Tracheal epithelial cell (primary cell): Measurements from ENCODE around the gene MRGPRX4. TPM values are rescaled to one million over a fixed set of nuclear protein-coding genes. Genes with fewer than 3 reads are reported as not detected.

Experiments used
- total RNA-seq: library from RNA; depleted of rRNA; stranded (reverse); fragments of >200 nt; gene quantifications from 2 replicates; pipeline ENCODE4 v1.2.1, GENCODE V29; 2014

Gene MRGPRX4
- not detected in 2 replicates for total RNA-seq

DNA sequence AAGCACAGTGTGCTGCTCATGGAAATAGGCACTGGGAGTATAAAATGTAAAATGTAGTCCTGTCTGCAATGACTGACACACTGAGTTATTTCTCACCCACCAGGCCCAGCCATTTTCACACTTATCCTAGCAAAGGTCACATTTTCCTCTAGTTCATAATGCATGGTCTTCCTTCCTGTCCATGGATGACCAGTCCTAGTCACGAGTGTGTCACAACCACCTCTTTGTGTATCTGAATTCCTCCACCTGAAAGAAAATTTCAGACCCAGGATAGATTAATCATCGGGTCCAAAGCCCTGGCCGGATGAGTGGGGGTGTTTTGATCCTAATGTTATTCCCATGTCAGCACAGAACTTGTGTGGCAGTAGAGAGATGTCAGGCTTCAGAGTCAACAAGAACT lies at the start of gene MRGPRX4:
MRGPRX4 (plus strand) TSS at position 172 of the 400 bp plus-strand sequence. CDS start 420 bp downstream, outside the sequence.

GRCh38 chr11:18132341-18132740 lies 40.3 kb upstream of the MRGPRX4 start, which contains the start of gene MRGPRX3:
Gene MRGPRX3 (plus strand): TSS chr11:18132571. CDS start chr11:18137203, 4,632 bp downstream.

Other genes with a start within 250 kb of the MRGPRX4 start
- 25.3 and 26.2 TPM in 2 replicates for gene SERGEF, start 159.8 kb upstream of the MRGPRX4 start, total RNA-seq
- under 0.01 TPM in 2 replicates for gene TPH1, start 126.6 kb upstream of the MRGPRX4 start, total RNA-seq
- gene SAAL1, start 66.8 kb upstream of the MRGPRX4 start, total RNA-seq, result 13.0 and 15.3 TPM in 2 replicates
- 2.4 TPM in 1 of 2 replicates, not detected in the other for gene MRGPRX3, start 40.3 kb upstream of the MRGPRX4 start, total RNA-seq
- 1.9 TPM in 1 of 2 replicates, not detected in the other for gene SAA4, start 64.0 kb downstream of the MRGPRX4 start, total RNA-seq
- gene SAA2, start 75.8 kb downstream of the MRGPRX4 start, total RNA-seq, result 2.1 and 54.2 TPM in 2 replicates
- gene SAA1, start 93.4 kb downstream of the MRGPRX4 start, total RNA-seq, result 3.2 and 53.7 TPM in 2 replicates
- gene HPS5, start 149.3 kb downstream of the MRGPRX4 start, total RNA-seq, result 49.0 and 59.8 TPM in 2 replicates
- gene GTF2H1, start 149.7 kb downstream of the MRGPRX4 start, total RNA-seq, result 80.2 and 89.1 TPM in 2 replicates
- 1,031 and 1,474 TPM in 2 replicates for gene LDHA, start 221.7 kb downstream of the MRGPRX4 start, total RNA-seq
- gene LDHC, start 239.5 kb downstream of the MRGPRX4 start, total RNA-seq, result 0.43 and 0.48 TPM in 2 replicates